Thoracic aorta (tissue), 2 donors: ENCODE measurements around the gene CARD9. TPM values are rescaled to one million over a fixed set of nuclear protein-coding genes. Genes with fewer than 3 reads are reported as not detected.

ENCODE experiments used
- ATAC-seq: fragments of 150-250 bp; one replicate; pipeline ENCODE4 v1.8.0; 2017; ENCODE audit warnings: low read depth; ENCODE audit not compliant: insufficient number of reproducible peaks, low FRiP score
- DNase-seq: peaks from one replicate; pipeline ENCODE4 v3.0.0-alpha.2; 2020; ENCODE audit warnings: low spot score
- H3K27ac ChIP-seq, 2 donors: fragments of 200-600 bp; sonication (generic); 1 replicate in 1 of 2; 2 replicates in 1 of 2; pipeline ENCODE4 v1.5.1; 2016; ENCODE audit warnings: mild to moderate bottlenecking in 2 of 2, moderate library complexity in 2 of 2
- H3K27me3 ChIP-seq: fragments of 200-600 bp; sonication (generic); replicated peaks from 2 replicates; pipeline ENCODE4 v1.6.0; 2016; ENCODE audit warnings: mild to moderate bottlenecking; ENCODE audit not compliant: insufficient read depth
- H3K36me3 ChIP-seq: fragments of 200-600 bp; sonication (generic); one replicate; pipeline ENCODE4 v1.5.1; 2016
- H3K4me1 ChIP-seq, 2 donors: fragments of 200-600 bp; sonication (generic); 1 replicate in 1 of 2; 2 replicates in 1 of 2; pipeline versions ENCODE4 v1.5.1 to v1.6.0; 2016; ENCODE audit warnings: low read depth in 2 of 2, mild to moderate bottlenecking in 1 of 2; ENCODE audit not compliant: control insufficient read depth in 1 of 2
- H3K4me3 ChIP-seq: fragments of 200-600 bp; sonication (generic); 2 replicates; pipeline ENCODE4 v1.5.1; 2016; ENCODE audit warnings: mild to moderate bottlenecking
- H3K9me3 ChIP-seq: fragments of 200-600 bp; sonication (generic); 2 replicates; pipeline ENCODE4 v1.5.1; 2016
- CTCF ChIP-seq: fragments of 200-600 bp; sonication (generic); IDR thresholded peaks from one replicate; pipeline ENCODE4 v1.5.1; 2019; ENCODE audit warnings: antibody characterized with exemption
- total RNA-seq, 2 donors: library from RNA; depleted of rRNA; stranded (reverse); fragments of >200 nt; gene quantifications; one replicate each; pipeline versions ENCODE4 v1.1.0 to v1.2.3, GENCODE V29; 2016

Gene CARD9
- total RNA-seq, 2 donors from 2014 or later = 1.4 to 6.6 TPM

GRCh38 chr9:136386018-136386417, 12.5 kb upstream of the CARD9 start:
- Histone ChIP-seq H3K9me3 (no peaks in the 10 kb centered on the region), H3K27me3 (no peaks in the 10 kb centered on the region), H3K27ac (no peak overlapping the region), H3K4me1 (no peaks in the 10 kb centered on the region), H3K4me3 (no peak overlapping the region), H3K36me3 (peaks cover 39% of the 10 kb centered on the region)
- no peak for ATAC-seq
- no peak for TF ChIP-seq CTCF
- no peak for DNase-seq

- Histone ChIP-seq H3K4me3 (no peak overlapping the region), H3K9me3 (no peaks in the 10 kb centered on the region), H3K4me1 (no peaks in the 10 kb centered on the region), H3K27ac (no peak overlapping the region), H3K27me3 (no peaks in the 10 kb centered on the region), H3K36me3 (peaks cover 40% of the 10 kb centered on the region)
- no peak for TF ChIP-seq CTCF
- DNase-seq = no peak
- ATAC-seq = no peak
These were observed 11.5 kb upstream of the CARD9 start for GRCh38 chr9:136385015-136385414.

- ATAC-seq (no peak), DNase-seq (no peak)
- Histone ChIP-seq H3K4me3 (no peak overlapping the region), H3K4me1 (no peaks in the 10 kb centered on the region), H3K9me3 (no peaks in the 10 kb centered on the region), H3K36me3 (peaks cover 30% of the 10 kb centered on the region), H3K27me3 (no peaks in the 10 kb centered on the region), H3K27ac (no peak overlapping the region)
- TF ChIP-seq CTCF = no peak
These were observed 10.0 kb upstream of the CARD9 start for GRCh38 chr9:136383436-136383835.

DNA sequence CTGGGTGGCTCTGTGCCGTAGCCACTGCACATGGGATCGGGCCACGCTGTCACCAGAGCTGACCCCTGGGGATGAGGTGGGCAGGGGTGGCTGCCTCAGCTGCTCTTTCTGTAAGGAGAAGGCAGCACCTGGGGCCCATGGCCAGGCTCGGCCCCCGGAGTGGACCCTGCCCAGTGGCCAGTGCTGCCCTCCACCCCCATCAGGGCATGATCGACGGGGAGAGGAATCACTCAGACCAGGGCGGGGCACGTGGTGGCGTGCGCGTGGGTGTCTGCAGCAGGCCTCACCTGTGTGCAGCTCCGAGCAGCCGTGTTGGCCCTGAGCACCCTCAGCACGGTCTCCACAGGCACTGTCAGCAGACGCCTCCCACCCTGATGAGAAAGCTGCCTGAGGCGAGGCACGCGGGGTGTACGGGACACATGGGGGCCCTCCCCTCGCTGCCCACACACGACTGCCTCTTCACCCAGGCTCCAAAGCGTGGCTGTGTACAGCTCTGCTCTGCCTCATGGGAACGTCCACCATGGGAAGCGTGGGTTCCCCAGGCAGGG, 8.6 kb upstream of the CARD9 start:
- no peaks in the 10 kb centered on the region for H3K27me3 ChIP-seq
- H3K27ac ChIP-seq = no peak overlapping the region
- no peak for ATAC-seq
- H3K36me3 ChIP-seq = peaks cover 21% of the 10 kb centered on the region
- no peak for TF ChIP-seq CTCF
- H3K4me3 ChIP-seq = no peak overlapping the region
- no peak for DNase-seq
- no peaks in the 10 kb centered on the region for H3K9me3 ChIP-seq
- H3K4me1 ChIP-seq = no peaks in the 10 kb centered on the region

DNA sequence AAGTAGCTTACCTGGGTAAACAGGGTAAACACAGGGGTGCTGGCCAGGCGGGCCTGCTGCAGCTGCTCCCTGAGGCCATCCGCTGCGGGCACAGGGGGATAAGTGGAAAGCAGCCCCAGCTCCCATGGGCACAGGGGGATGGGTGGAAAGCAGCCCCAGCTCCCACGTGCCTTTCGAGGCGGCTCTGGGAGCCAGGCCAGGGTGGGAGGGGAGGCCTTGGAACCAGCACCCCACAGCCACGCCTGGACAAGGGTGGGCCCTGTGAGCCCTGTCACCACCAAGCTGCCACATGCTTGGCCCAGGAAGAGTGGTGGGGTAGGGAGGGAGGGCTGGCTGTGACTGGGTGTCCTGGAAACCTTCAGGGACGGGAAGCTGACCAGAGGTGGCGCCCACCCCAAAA, 7.8 kb upstream of the CARD9 start:
- no peak for ATAC-seq
- H3K36me3 ChIP-seq = peaks cover 17% of the 10 kb centered on the region

More for the DNA sequence above, 7.8 kb upstream of the CARD9 start:
- no peak for TF ChIP-seq CTCF
- no peaks in the 10 kb centered on the region for H3K27me3 ChIP-seq
- no peak overlapping the region for H3K4me3 ChIP-seq
- H3K9me3 ChIP-seq = no peaks in the 10 kb centered on the region
- H3K4me1 ChIP-seq = no peaks in the 10 kb centered on the region
- DNase-seq = no peak
- no peak overlapping the region for H3K27ac ChIP-seq
